ENCODE data around the gene RREB1. TPM values are rescaled to one million over a fixed set of nuclear protein-coding genes. Genes with fewer than 3 reads are reported as not detected.

RREB1 gene
- total and polyA plus RNA-seq, 2 of the 4 experiments (the other 2 are of a cell fraction): 8.4 to 14.5 TPM

- no peak for TF ChIP-seq CTCF (conservative IDR thresholded peaks at IDR 0.05; ENCODE audit: low read depth, low read length)
Measured at GRCh38 chr6:7148100-7148822, 40.5 kb downstream of the RREB1 start (continued).

GRCh38 chr6:7150381-7151064 is 42.8 kb downstream of the RREB1 start:
- no peak overlapping the region for H3K56ac ChIP-seq (ENCODE audit: extremely low read depth, insufficient read depth, low read length)
- H3K27ac ChIP-seq (ENCODE audit: insufficient read depth, low read length): no peak overlapping the region
- no peak overlapping the region for H2BK5ac ChIP-seq (ENCODE audit: low read depth, low read length, poor library complexity, severe bottlenecking)
- DNase-seq (no peak), ATAC-seq (ENCODE audit: low read depth) (no peak)
- dilution Hi-C loops (cut with HindIII; ENCODE audit: low sequenced_read_pairs, unreplicated experiment): no loop called here
- no peaks in the 10 kb centered on the region for H3K9me3 ChIP-seq (ENCODE audit: control insufficient read depth, insufficient read depth, low read length)
- H3K23ac ChIP-seq (ENCODE audit: low read depth, low read length): no peak overlapping the region
- H4K5ac ChIP-seq (ENCODE audit: low read depth, low read length): no peak overlapping the region
- no TSS peak for BruUV-seq (replicated peaks)
- intact Hi-C loops (cut with micrococcal nuclease): no loop called here
- H4K20me1 ChIP-seq (ENCODE audit: insufficient read depth, low read length): peaks cover 29% of the 10 kb centered on the region
- in situ Hi-C loops (cut with MboI; ENCODE audit: low sequenced_read_pairs): no loop called here
- ChIA-PET CTCF (no interaction called here), POLR2A (ENCODE audit: unreplicated experiment) (no interaction called here)
- no peaks in the 10 kb centered on the region for H3K27me3 ChIP-seq (ENCODE audit: control insufficient read depth, insufficient read depth, low read length)
- no peak for TF ChIP-seq USF2 (IDR thresholded peaks at IDR 0.05; ENCODE audit: low read depth, low read length)
- peaks cover 34% of the 10 kb centered on the region for H3K4me1 ChIP-seq (ENCODE audit: control insufficient read depth, insufficient read depth, low read length)
- no peak overlapping the region for H3K4me2 ChIP-seq (ENCODE audit: low read depth, low read length)
- H2BK15ac ChIP-seq (ENCODE audit: low read depth, low read length): no peak overlapping the region
- H2AK9ac ChIP-seq (replicated peaks; ENCODE audit: low read depth, low read length, poor library complexity): no peak overlapping the region
- no peak overlapping the region for H2AFZ ChIP-seq (replicated peaks; ENCODE audit: low read length, poor library complexity)
- H4K91ac ChIP-seq (ENCODE audit: insufficient read depth, low read depth, low read length): no peak overlapping the region
- no peak overlapping the region for H3K4me3 ChIP-seq (ENCODE audit: insufficient read depth, low read depth, low read length)
- H3K4ac ChIP-seq (ENCODE audit: low read depth, low read length): no peak overlapping the region
- H4K8ac ChIP-seq (ENCODE audit: low read depth in 2 of 2, low read length in 2 of 2): no peak overlapping the region
- no peak overlapping the region for H3K18ac ChIP-seq (ENCODE audit: low read depth, low read length)
- no peak overlapping the region for H3K14ac ChIP-seq (replicated peaks; ENCODE audit: low read depth, low read length)
- H3K9me1 ChIP-seq (ENCODE audit: insufficient read depth, low read length): peaks cover 32% of the 10 kb centered on the region
- no peaks in the 10 kb centered on the region for H3K36me3 ChIP-seq (ENCODE audit: control insufficient read depth, insufficient read depth, low read length)
- WGBS, 2 experiments (ENCODE audit: extremely low coverage in 2 of 2, insufficient read length in 1 of 2): 85% methylated on average over 9 of the region's 14 CpGs; no CpG with 5 or more reads in 1 of the 2 experiments
- peaks cover 28 to 75% of the 10 kb centered on the region in 2 experiments for H3K79me1 ChIP-seq (ENCODE audit: low read depth in 1 of 2, low read length in 2 of 2)
- no peak overlapping the region for H2AK5ac ChIP-seq (ENCODE audit: low read depth, low read length)
- H2BK20ac ChIP-seq (ENCODE audit: low read depth, low read length): no peak overlapping the region
- H2BK120ac ChIP-seq (ENCODE audit: low read depth, low read length): no peak overlapping the region
- H3K9ac ChIP-seq (ENCODE audit: low read depth, low read length): no peak overlapping the region
